BJ (cell line): ENCODE measurements around the gene LMNTD2. TPM values are rescaled to one million over a fixed set of nuclear protein-coding genes. Genes with fewer than 3 reads are reported as not detected.

Source experiments
- CTCF ChIA-PET: fragments of 350-600 bp; formaldehyde crosslinking; extraction: SDS; loops from one replicate; lab custom pipeline; 2021; ENCODE audit warnings: antibody characterized with exemption, inconsistent platforms; lab: Yijun Ruan, JAX
- POLR2A ChIA-PET: fragments of 300-600 bp; sonication (Branson Sonifier 250); formaldehyde crosslinking; extraction: SDS; loops from one replicate; lab custom pipeline; 2021; ENCODE audit warnings: antibody characterized with exemption; lab: Charles Lee
- DNase-seq: peaks from one replicate; pipeline ENCODE4 v3.0.0-alpha.2; 2011; ENCODE audit warnings: low read depth
- H3K27me3 ChIP-seq: 2 replicates; pipeline ENCODE4 v1.6.0; 2011; ENCODE audit warnings: low read length; ENCODE audit not compliant: control insufficient read depth, insufficient read depth
- H3K36me3 ChIP-seq: 2 replicates; pipeline ENCODE4 v1.5.1; 2011; ENCODE audit warnings: low read length; ENCODE audit not compliant: control insufficient read depth, insufficient read depth
- H3K4me3 ChIP-seq: 2 replicates; pipeline ENCODE4 v1.5.1; 2011; ENCODE audit warnings: low read depth, mild to moderate bottlenecking, control low read depth, low read length
- CTCF ChIP-seq: IDR thresholded peaks from 2 replicates; pipeline ENCODE4 v1.5.1; 2011; ENCODE audit warnings: low read depth, mild to moderate bottlenecking, control low read depth, inconsistent platforms, low read length, moderate library complexity; ENCODE audit not compliant: insufficient read depth
- polyA plus RNA-seq: library from polyadenylated mRNA; depleted of rRNA; stranded (reverse); fragments of >200 nt; gene quantifications from 2 replicates; pipeline ENCODE4 v1.2.3, GENCODE V29; 2011; rRNA removed
- small RNA-seq: library from RNA; depleted of rRNA; stranded (forward); fragments of <200 nt; gene quantifications from one replicate; pipeline ENCODE3, GENCODE V24; 2012; ENCODE audit warnings: low replicate concordance, low read depth; ENCODE audit not compliant: insufficient read length

Gene LMNTD2
- polyA plus RNA-seq, 1 experiment = 2.5 TPM

GRCh38 chr11:507727-508515 lies 52.6 kb downstream of the LMNTD2 start:
- TF ChIP-seq CTCF = no peak
- Histone ChIP-seq H3K27me3 (no peaks in the 10 kb centered on the region), H3K36me3 (peaks cover 2% of the 10 kb centered on the region), H3K4me3 (peak overlapping the region; percentile 88)
- no peak for DNase-seq
- CTCF ChIA-PET = interaction anchor here (2.9 to 3.8 kb wide), 2 partner anchors 11 to 60 kb away, joined by 11 to 12 read pairs; no protein-coding TSS in a partner anchor
- POLR2A ChIA-PET = no interaction called here

- POLR2A ChIA-PET = interaction anchor here (0.7 kb wide), 1 partner anchor 69 kb away, joined by 3 read pairs; the partner anchor contains the start of gene PHRF1
- peaks cover 3% of the 10 kb centered on the region for H3K36me3 ChIP-seq
- DNase-seq = peak; percentile 67
- H3K4me3 ChIP-seq = peak within 1 kb of the TSS; percentile 96
- TF ChIP-seq CTCF = no peak
- CTCF ChIA-PET = interaction anchor here (0.8 to 3.8 kb wide), 3 partner anchors 12 to 111 kb away, joined by 5 to 12 read pairs (median 11); no protein-coding TSS in a partner anchor
- H3K27me3 ChIP-seq = no peaks in the 10 kb centered on the region
Observed at GRCh38 chr11:506995-507726, 53.4 kb downstream of the LMNTD2 start, which contains the start of gene RNH1. Gene RNH1 (minus strand): TSS chr11:507242. CDS start chr11:502162, 5,080 bp downstream.

- CTCF ChIA-PET = interaction anchor here (0.8 to 3.8 kb wide), 3 partner anchors 13 to 110 kb away, joined by 5 to 12 read pairs (median 11); no protein-coding TSS in a partner anchor
- Histone ChIP-seq H3K27me3 (no peaks in the 10 kb centered on the region), H3K36me3 (peaks cover 9% of the 10 kb centered on the region), H3K4me3 (peak overlapping the region; percentile 96)
- 0 out of 2 replicates have a peak, but pooled peaks have one; percentile 4 for TF ChIP-seq CTCF
- POLR2A ChIA-PET = interaction anchor here (0.7 kb wide), 1 partner anchor 70 kb away, joined by 3 read pairs; the partner anchor contains the start of gene PHRF1
- peak; percentile 86 for DNase-seq
Observed at GRCh38 chr11:506238-506994, 54.1 kb downstream of the LMNTD2 start.

- DNase-seq = no peak
- Histone ChIP-seq H3K4me3 (peak overlapping the region; percentile 53), H3K27me3 (no peaks in the 10 kb centered on the region), H3K36me3 (peaks cover 20% of the 10 kb centered on the region)
- CTCF ChIA-PET = interaction anchor here (1.3 kb wide), 1 partner anchor 196 kb away, joined by 3 read pairs; no protein-coding TSS in a partner anchor
- TF ChIP-seq CTCF = no peak
- POLR2A ChIA-PET = no interaction called here
Observed at GRCh38 chr11:504994-505344, 55.6 kb downstream of the LMNTD2 start.

Small RNAs within 50 kb of the gene (small RNA-seq; reads per million reads assigned to genes)
- 1,101 reads per million, percentile 96 among the genes with 10 or more reads in this experiment for gene MIR210

Other genes with a start within 250 kb of the LMNTD2 start
- gene IFITM1, start 246.7 kb downstream of the LMNTD2 start, polyA plus RNA-seq = 566 and 660 TPM in 2 replicates
- gene IFITM3, start 239.9 kb downstream of the LMNTD2 start, polyA plus RNA-seq = 989 and 1,538 TPM in 2 replicates
- 3.0 and 5.4 TPM in 2 replicates for gene B4GALNT4, start 191.2 kb downstream of the LMNTD2 start, polyA plus RNA-seq
- gene PKP3, start 166.5 kb downstream of the LMNTD2 start, polyA plus RNA-seq = 0.42 and 0.86 TPM in 2 replicates
- 21.1 and 29.2 TPM in 2 replicates for gene SIGIRR, start 145.7 kb downstream of the LMNTD2 start, polyA plus RNA-seq
- not detected in 2 replicates for gene ANO9, start 118.7 kb downstream of the LMNTD2 start, polyA plus RNA-seq
- 18.1 and 25.8 TPM in 2 replicates for gene PTDSS2, start 110.5 kb downstream of the LMNTD2 start, polyA plus RNA-seq
- gene RNH1, start 53.5 kb downstream of the LMNTD2 start, polyA plus RNA-seq = 139 and 260 TPM in 2 replicates
- gene HRAS, start 25.2 kb downstream of the LMNTD2 start, polyA plus RNA-seq = 50.3 and 90.4 TPM in 2 replicates
- gene LRRC56, start 23.2 kb downstream of the LMNTD2 start, polyA plus RNA-seq = 0.92 and 1.5 TPM in 2 replicates
- 17.3 and 25.1 TPM in 2 replicates for gene RASSF7, start 232 bp upstream of the LMNTD2 start, polyA plus RNA-seq
- gene PHRF1, start 15.7 kb upstream of the LMNTD2 start, polyA plus RNA-seq = 6.8 and 10.7 TPM in 2 replicates
- gene IRF7, start 55.2 kb upstream of the LMNTD2 start, polyA plus RNA-seq = 4.2 and 6.1 TPM in 2 replicates
- not detected in 2 replicates for gene CDHR5, start 64.2 kb upstream of the LMNTD2 start, polyA plus RNA-seq
- not detected in 2 replicates for gene SCT, start 66.4 kb upstream of the LMNTD2 start, polyA plus RNA-seq
- not detected in 2 replicates for gene DRD4, start 76.5 kb upstream of the LMNTD2 start, polyA plus RNA-seq
- 18.5 and 27.7 TPM in 2 replicates for gene DEAF1, start 134.5 kb upstream of the LMNTD2 start, polyA plus RNA-seq
- 19.5 and 21.7 TPM in 2 replicates for gene TMEM80, start 135.1 kb upstream of the LMNTD2 start, polyA plus RNA-seq
- gene EPS8L2, start 145.5 kb upstream of the LMNTD2 start, polyA plus RNA-seq = 27.6 and 44.4 TPM in 2 replicates
- gene TALDO1, start 186.7 kb upstream of the LMNTD2 start, polyA plus RNA-seq = 209 and 278 TPM in 2 replicates
- gene GATD1, start 216.7 kb upstream of the LMNTD2 start, polyA plus RNA-seq = 14.5 and 37.9 TPM in 2 replicates
- 0.23 and 0.25 TPM in 2 replicates for gene CEND1, start 229.4 kb upstream of the LMNTD2 start, polyA plus RNA-seq
- 12.4 and 25.5 TPM in 2 replicates for gene SLC25A22, start 237.5 kb upstream of the LMNTD2 start, polyA plus RNA-seq
- 6.8 and 11.2 TPM in 2 replicates for gene PIDD1, start 244.5 kb upstream of the LMNTD2 start, polyA plus RNA-seq
- gene RPLP2, start 249.2 kb upstream of the LMNTD2 start, polyA plus RNA-seq = 1,103 and 1,199 TPM in 2 replicates